Caco-2 (cell line): ENCODE data around the gene CADPS. TPM values are rescaled to one million over a fixed set of nuclear protein-coding genes. Genes with fewer than 3 reads are reported as not detected.

Source experiments
- BruUV-seq: library from RNA; stranded (reverse); fragments of 400-500 nt; replicated peaks from 2 replicates; lab custom pipeline; 2021; lab: Mats Ljungman, UMichigan
- CTCF ChIA-PET: fragments of 300-600 bp; sonication (Branson Sonifier 250); formaldehyde crosslinking; loops from one replicate; lab custom pipeline; 2022; ENCODE audit warnings: antibody characterized with exemption; lab: Charles Lee
- POLR2A ChIA-PET: fragments of 300-600 bp; sonication (Branson Sonifier 250); formaldehyde crosslinking; loops from one replicate; lab custom pipeline; 2022; ENCODE audit warnings: antibody characterized with exemption; lab: Charles Lee
- DNase-seq, 2 experiments: peaks; one replicate each; pipeline versions ENCODE4 v3.0.0 to v3.0.0-alpha.2; 2020 to 2022
- H3K27me3 ChIP-seq: replicated peaks from 2 replicates; pipeline ENCODE4 v1.6.0; 2011; ENCODE audit warnings: low read length; ENCODE audit not compliant: control insufficient read depth, insufficient read depth
- H3K36me3 ChIP-seq: 2 replicates; pipeline ENCODE4 v1.5.1; 2011; ENCODE audit warnings: low read length; ENCODE audit not compliant: control insufficient read depth, insufficient read depth
- H3K4me1 ChIP-seq: fragments of 250-450 bp; sonication (Bioruptor Pico); 2 replicates; pipeline ENCODE4 v1.5.1; 2020; ENCODE audit warnings: mild to moderate bottlenecking
- H3K4me3 ChIP-seq: 2 replicates; pipeline ENCODE4 v1.5.1; 2011; ENCODE audit warnings: low read depth, mild to moderate bottlenecking, control low read depth, low read length
- H3K9me3 ChIP-seq: fragments of 250-450 bp; sonication (Bioruptor Pico); 2 replicates; pipeline ENCODE4 v1.5.1; 2020; ENCODE audit warnings: mild to moderate bottlenecking, moderate library complexity
- H3K27ac Mint-ChIP-seq: one replicate; pipeline ENCODE4 v1.8.0; 2022; ENCODE audit warnings: mixed read lengths; ENCODE audit not compliant: unreplicated experiment
- H3K27me3 Mint-ChIP-seq: one replicate; pipeline ENCODE4 v1.8.0; 2022; ENCODE audit warnings: mixed read lengths; ENCODE audit not compliant: insufficient read depth, unreplicated experiment
- H3K36me3 Mint-ChIP-seq: one replicate; pipeline ENCODE4 v1.8.0; 2022; ENCODE audit warnings: mild to moderate bottlenecking, mixed read lengths; ENCODE audit not compliant: insufficient read depth, unreplicated experiment
- H3K4me1 Mint-ChIP-seq: one replicate; pipeline ENCODE4 v1.8.0; 2022; ENCODE audit warnings: low read depth, mixed read lengths; ENCODE audit not compliant: unreplicated experiment
- H3K4me3 Mint-ChIP-seq: one replicate; pipeline ENCODE4 v1.8.0; 2022; ENCODE audit warnings: mild to moderate bottlenecking, moderate library complexity, mixed read lengths; ENCODE audit not compliant: unreplicated experiment
- H3K9me3 Mint-ChIP-seq: one replicate; pipeline ENCODE4 v1.8.0; 2022; ENCODE audit warnings: mixed read lengths; ENCODE audit not compliant: unreplicated experiment
- CTCF ChIP-seq, 2 experiments: fragments of 200-600 bp in 1 of 2; IDR thresholded peaks; 1 replicate in 1 of 2; 2 replicates in 1 of 2; pipeline versions ENCODE4 v1.5.1 to v1.8.0; 2011 to 2022; ENCODE audit warnings: antibody characterized with exemption in 1 of 2, control low read depth in 1 of 2, inconsistent platforms in 1 of 2, low read depth in 1 of 2, low read length in 1 of 2, mild to moderate bottlenecking in 1 of 2, moderate library complexity in 1 of 2; ENCODE audit not compliant: insufficient read depth in 1 of 2, severe bottlenecking in 1 of 2, unreplicated experiment in 1 of 2
- intact Hi-C: fragments of 100-400 bp; cut with micrococcal nuclease; formaldehyde crosslinking; loops from one replicate; pipeline ENCODE4 v1.10.0; 2022; ENCODE audit not compliant: unreplicated experiment
- total RNA-seq: library from RNA; stranded (reverse); gene quantifications from 2 replicates; pipeline ENCODE4 v1.2.3, GENCODE V29; 2022

Gene CADPS
- total RNA-seq, 1 experiment from 2014 or later: not detected

GRCh38 chr3:62727536-62727935 lies 147.7 kb downstream of the CADPS start:
- no peaks in the 10 kb centered on the region for H3K36me3 ChIP-seq
- no peak for DNase-seq
- Mint-ChIP-seq H3K27ac (no peak overlapping the region), H3K4me1 (no peaks in the 10 kb centered on the region), H3K4me3 (no peak overlapping the region), H3K27me3 (peaks cover 4% of the 10 kb centered on the region), H3K36me3 (no peaks in the 10 kb centered on the region), H3K9me3 (no peaks in the 10 kb centered on the region)
- POLR2A ChIA-PET: no interaction called here
- H3K4me3 ChIP-seq: no peak overlapping the region
- BruUV-seq: no TSS peak
- CTCF ChIA-PET: no interaction called here
- no peak for TF ChIP-seq CTCF (IDR thresholded peaks at IDR 0.05; ENCODE audit: insufficient read depth in 1 of 2, low read depth in 1 of 2, low read length in 1 of 2, severe bottlenecking in 1 of 2, unreplicated experiment in 1 of 2)
- H3K4me1 ChIP-seq: 0 out of 2 replicates have a peak, but pooled peaks cover 7% of the 10 kb centered on the region
- H3K9me3 ChIP-seq: no peaks in the 10 kb centered on the region
- no peaks in the 10 kb centered on the region; the same call in 1 of the 2 replicates for H3K27me3 ChIP-seq
- intact Hi-C loops: no loop called here

- no TSS peak for BruUV-seq
Observed at GRCh38 chr3:62724503-62724902, 150.7 kb downstream of the CADPS start.

DNA sequence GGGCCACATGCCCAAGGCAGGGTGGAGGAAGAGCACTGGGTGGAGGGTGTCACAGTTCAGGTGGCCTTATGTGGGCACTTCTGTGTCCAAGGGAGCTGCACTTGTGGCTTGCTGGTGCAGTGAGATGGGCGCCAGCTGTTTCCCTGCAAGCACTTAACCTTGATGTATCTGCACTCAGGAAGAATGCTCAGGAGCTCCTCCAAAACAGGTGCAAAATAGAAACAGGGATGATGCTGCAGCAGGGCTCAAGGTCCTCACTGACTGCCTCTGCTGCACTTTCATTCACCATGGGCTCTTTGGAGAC lies 151.3 kb downstream of the CADPS start:
- H3K4me3 Mint-ChIP-seq: no peak overlapping the region
- H3K9me3 Mint-ChIP-seq: no peaks in the 10 kb centered on the region
- DNase-seq: no peak
- no peaks in the 10 kb centered on the region for H3K36me3 ChIP-seq
- H3K4me3 ChIP-seq: no peak overlapping the region
- H3K27me3 ChIP-seq: no peaks in the 10 kb centered on the region; the same call in 1 of the 2 replicates
- H3K4me1 ChIP-seq: no peaks in the 10 kb centered on the region
- no TSS peak for BruUV-seq
- no peak overlapping the region for H3K27ac Mint-ChIP-seq
- no peak for TF ChIP-seq CTCF (IDR thresholded peaks at IDR 0.05; ENCODE audit: insufficient read depth in 1 of 2, low read depth in 1 of 2, low read length in 1 of 2, severe bottlenecking in 1 of 2, unreplicated experiment in 1 of 2)
- CTCF ChIA-PET: no interaction called here
- no peaks in the 10 kb centered on the region for H3K4me1 Mint-ChIP-seq
- H3K36me3 Mint-ChIP-seq: no peaks in the 10 kb centered on the region
- peaks cover 4% of the 10 kb centered on the region for H3K27me3 Mint-ChIP-seq
- no peaks in the 10 kb centered on the region for H3K9me3 ChIP-seq
- POLR2A ChIA-PET: no interaction called here
- intact Hi-C loops: no loop called here

More at GRCh38 chr3:62724503-62724902, 150.7 kb downstream of the CADPS start:
- TF ChIP-seq CTCF (IDR thresholded peaks at IDR 0.05; ENCODE audit: insufficient read depth in 1 of 2, low read depth in 1 of 2, low read length in 1 of 2, severe bottlenecking in 1 of 2, unreplicated experiment in 1 of 2): no peak
- H3K4me1 Mint-ChIP-seq: no peaks in the 10 kb centered on the region
- CTCF ChIA-PET: no interaction called here
- H3K4me1 ChIP-seq: no peaks in the 10 kb centered on the region
- no peaks in the 10 kb centered on the region for H3K9me3 ChIP-seq
- H3K4me3 ChIP-seq: no peak overlapping the region
- POLR2A ChIA-PET: no interaction called here
- no peak for DNase-seq
- peaks cover 4% of the 10 kb centered on the region for H3K27me3 Mint-ChIP-seq
- no peak overlapping the region for H3K4me3 Mint-ChIP-seq
- no peaks in the 10 kb centered on the region for H3K9me3 Mint-ChIP-seq
- no peaks in the 10 kb centered on the region for H3K36me3 ChIP-seq
- no peaks in the 10 kb centered on the region; the same call in 1 of the 2 replicates for H3K27me3 ChIP-seq
- H3K36me3 Mint-ChIP-seq: no peaks in the 10 kb centered on the region
- intact Hi-C loops: no loop called here
- H3K27ac Mint-ChIP-seq: no peak overlapping the region
